ENCODE data around the gene CCBE1.
"Not testable (repeated sequence)": the region's sequence is repeated elsewhere in the genome, so short reads cannot be mapped to it uniquely, and the experiment has no call there.

Gene CCBE1

DNA sequence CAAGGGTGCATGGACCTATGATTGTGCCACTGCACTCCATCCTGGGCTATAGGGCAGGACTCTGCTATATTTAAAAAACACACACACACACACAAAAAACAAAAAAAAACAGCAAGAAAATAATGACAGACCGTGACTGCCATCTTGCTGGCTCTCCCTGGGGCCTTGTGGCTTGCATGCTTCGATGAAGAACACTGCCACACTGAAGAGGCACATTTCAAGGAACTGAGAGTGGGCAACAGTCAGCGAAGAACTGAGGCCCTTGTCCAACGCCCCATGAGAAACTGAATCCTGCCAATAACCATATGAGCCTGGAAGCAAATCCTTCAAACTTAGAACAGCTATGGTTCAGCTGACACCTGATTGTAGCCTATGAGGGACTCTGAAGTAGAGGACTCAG lies 158.1 kb downstream of the CCBE1 start:
- no peak for DNase-seq (ENCODE audit: low read depth)

DNA sequence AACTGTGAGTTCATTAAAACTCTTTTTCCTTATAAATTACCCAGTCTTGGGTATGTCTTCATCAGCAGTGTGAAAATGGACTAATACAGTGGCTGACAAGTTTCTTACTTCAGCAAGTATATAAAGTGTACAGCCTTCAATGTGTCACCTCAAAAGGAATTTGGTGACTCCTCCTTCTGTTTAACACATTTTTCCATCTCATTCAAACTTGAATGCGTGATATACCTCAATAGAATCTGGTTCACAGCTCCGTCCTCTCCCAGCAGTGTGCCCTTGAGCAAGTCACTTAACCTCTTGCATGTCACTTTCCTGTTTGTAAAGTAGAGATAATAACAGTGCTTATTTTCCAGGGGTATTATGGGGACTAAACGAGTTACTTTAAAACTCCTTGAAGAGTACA lies 159.6 kb downstream of the CCBE1 start:
- no peak for DNase-seq (ENCODE audit: low read depth)

DNA sequence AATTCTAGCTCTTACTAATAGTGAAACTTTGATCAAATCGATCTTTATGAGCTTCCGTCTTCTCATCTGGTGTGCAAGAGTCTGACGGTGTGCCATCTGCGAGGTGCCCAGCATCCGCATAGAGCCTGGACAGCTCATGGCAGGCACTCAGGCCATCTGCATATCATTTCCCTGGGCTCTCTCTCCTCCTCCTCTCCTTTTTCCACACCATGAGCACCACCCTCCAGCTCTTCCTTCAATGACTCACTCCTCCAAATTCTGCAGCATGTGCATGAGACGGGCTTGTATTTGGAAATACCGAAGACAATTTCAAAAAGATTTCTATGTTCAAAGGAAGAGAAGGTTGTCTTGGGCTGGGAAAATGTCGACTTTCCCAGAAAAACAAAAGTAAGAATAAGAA lies 161.1 kb downstream of the CCBE1 start:
- no peak for DNase-seq (ENCODE audit: low read depth)

DNA sequence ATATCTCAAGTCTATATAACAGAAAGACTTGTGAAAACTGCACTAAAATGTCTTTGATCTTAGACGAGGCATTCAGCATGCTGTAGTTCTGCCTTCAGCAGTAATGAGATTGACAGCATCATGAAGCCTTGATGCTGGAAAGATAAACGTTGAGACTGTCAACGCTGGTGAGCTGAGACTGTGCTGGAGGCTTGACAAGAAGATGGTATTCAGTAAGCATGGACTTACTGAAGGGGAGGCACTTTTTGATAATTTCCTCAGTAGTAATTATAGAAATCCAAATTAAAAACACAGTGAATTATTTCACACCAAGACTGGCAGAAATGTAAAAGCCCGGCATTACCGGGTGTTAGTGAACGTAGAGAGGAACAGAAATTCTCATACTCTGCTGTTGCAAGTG lies 162.2 kb downstream of the CCBE1 start:
- DNase-seq (ENCODE audit: low read depth) = no peak

DNA sequence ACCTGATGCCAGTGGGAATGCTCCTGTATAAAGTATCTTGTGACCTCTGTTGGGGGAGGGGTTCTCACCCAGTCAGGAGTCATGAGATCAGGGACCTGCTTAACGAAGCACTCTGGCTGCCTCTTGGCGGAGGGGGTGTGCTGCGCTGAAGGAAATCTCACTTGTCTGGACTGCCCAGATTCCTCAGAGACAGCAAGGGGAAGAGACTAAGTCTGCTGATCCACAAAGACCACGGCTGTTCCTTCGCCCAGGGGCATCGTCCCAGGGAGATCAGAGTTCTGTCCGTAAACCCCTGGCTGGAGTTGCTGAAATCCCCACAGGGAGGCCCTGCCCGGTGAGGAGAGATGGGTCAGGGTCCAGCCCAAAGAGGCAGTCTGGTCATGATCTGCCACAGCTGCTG lies 168.4 kb downstream of the CCBE1 start:
- no peak for DNase-seq (ENCODE audit: low read depth)

DNA sequence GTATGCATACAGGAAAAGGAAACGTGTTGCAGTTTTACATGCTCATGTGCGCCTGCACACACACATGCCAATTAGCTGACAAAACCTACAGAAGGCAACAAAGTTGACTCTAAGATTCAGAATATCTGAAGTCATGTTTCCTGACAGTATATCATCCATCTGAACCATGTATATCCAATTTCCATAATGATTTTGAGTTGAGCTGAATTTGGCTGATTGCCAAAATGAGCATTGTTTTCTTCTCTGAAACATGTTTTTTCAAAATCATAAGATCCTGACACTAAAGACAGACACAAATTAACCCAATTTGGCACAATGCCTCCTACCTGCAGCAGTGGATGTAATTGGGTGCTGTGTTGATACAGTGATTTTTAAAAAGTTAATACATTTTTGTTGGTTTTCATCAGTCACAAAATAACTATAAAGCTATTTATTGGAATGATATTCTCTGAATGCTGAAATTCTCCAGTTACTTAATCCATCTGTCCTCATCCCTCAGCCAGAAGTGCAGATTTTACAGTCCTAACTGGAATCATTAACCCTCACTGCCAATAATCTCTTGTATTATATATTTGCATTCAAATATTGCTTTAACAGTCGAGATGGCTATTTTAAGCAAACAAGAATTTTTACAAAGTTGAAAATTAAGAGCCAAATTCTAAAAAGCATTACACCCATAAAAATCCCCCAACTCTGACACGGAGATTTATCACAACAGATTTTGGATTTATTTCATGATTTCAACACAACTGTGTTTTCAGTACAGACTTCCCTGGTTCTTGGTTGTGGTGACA lies 176.5 kb downstream of the CCBE1 start:
- DNase-seq (ENCODE audit: low read depth) = no peak

DNA sequence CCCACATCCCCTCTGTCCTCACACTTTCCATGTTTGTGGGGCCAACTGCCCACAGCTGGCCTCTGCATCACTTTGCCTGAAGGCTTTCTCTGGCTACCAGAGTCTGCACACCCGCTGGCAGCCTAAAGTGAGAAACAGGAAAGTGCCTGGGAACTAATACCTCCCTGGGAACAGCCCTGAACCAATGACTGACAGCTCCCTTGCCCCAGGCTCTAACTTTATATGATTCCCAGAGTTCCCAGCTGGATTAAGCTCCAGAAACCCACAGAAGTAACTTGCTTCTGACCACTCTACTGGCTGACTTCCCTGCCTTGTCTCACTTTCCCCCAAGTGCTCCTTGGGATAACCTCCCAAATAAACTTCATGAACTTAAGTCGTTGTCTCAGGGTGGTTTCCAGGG lies 178.5 kb downstream of the CCBE1 start:
- no peak for DNase-seq (ENCODE audit: low read depth)

DNA sequence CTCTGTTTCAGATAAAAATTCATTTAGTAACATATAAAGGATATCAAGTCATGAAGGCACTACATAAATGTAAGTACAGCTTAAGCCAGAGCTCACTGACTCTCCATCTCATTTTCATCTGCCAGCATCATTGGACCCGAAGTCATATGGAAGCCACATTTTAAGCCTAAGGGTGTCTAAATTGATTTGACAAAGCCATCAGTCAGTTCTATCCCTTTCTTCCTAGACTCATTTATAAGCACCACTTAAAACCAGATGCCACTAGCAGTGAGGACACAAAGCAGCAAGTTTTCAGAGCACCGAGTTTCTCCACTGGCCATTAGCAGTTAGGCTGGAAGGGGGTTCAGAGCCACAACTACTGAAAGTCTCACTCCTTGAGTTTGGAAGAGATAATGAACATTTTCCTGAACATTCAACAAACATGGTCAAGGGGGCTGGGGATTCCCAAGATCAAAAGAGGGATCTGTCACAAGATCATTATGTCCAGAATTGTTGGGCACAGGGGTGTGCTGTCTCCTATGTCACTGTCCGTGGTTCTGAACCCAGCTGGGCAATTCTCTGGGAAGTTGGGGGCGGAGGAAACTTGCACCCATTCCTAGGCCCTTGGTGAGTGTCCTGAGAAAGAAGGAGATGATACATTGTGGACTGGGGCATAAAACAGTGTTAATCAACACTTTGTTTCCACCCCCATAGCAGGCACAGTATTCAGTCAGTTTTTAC lies 179.6 kb downstream of the CCBE1 start:
- DNase-seq (ENCODE audit: low read depth) = no peak

DNA sequence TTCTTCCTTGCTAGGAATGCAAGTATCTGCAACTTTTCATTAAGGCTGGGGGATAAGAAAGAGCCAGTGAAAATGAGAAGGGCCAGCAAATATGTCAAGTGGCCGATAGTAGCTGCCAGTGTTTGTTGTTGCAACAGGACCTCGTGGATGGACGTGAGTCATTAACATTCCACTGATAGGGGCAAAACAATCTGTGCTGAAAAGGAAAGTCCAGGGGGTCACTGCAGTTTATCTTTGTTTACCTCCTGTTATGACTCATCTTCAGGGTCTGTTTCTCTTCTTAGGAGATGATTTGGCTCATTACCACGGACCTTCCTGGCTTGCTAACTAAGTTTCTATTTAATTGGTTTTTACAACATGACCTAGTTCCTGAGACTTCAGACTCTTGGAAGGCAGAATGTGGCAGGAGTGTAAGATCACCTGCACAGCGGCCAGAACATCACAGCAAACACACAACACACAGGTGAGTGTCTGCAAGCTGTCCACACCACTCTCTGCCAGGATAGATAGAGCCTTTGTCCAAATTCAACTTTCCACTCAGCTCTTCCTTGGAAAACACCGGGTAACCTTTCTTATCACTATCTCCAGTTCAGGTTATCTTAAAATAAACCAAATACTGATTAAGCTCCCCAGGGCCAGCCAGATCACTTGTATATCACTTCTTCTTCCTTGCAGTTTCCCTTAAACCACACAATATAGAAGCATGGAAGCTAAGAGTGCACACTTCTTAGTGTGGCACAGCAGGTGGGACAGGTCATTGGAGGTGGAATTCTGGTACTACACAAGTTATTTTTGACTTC lies 180.7 kb downstream of the CCBE1 start:
- DNase-seq (ENCODE audit: low read depth) = no peak

DNA sequence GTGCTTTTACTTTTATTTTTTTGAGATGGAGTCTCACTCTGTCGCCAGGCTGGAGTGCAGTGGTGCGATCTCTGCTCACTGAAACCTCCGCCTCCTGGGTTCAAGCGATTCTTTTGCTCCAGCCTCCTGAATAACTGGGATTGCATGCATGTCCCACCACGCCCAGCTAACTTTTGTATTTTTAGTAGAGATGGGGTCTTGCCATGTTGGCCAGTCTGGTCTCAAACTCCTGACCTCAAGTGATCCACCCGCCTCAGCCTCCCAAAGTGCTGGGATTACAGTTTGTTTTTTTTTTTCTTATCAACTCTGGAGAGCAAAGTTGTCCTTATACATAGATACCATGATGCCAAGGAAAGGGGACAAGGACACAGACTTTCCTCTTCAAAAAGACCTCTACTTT lies 181.3 kb downstream of the CCBE1 start:
- not testable (repeated sequence) for DNase-seq (ENCODE audit: low read depth)

DNA sequence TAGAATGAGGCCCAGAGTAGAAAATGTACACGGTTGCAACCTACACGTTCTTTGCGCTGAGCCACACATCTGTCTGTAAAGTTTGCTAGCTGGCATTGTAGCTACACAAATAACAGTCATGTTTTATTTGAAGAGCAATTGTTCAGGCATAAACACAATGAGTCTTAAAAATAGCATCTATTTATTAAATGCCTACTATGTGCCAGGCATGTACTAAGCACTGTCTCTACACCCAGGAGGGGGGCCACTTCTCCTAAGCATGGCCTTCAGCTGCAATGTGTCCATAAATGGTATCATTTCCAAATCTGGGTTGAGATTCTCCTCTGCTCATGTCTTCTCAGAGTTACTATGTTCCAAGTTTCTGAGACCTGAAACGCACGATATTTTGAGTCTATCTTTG lies 182.1 kb downstream of the CCBE1 start:
- no peak for DNase-seq (ENCODE audit: low read depth)

DNA sequence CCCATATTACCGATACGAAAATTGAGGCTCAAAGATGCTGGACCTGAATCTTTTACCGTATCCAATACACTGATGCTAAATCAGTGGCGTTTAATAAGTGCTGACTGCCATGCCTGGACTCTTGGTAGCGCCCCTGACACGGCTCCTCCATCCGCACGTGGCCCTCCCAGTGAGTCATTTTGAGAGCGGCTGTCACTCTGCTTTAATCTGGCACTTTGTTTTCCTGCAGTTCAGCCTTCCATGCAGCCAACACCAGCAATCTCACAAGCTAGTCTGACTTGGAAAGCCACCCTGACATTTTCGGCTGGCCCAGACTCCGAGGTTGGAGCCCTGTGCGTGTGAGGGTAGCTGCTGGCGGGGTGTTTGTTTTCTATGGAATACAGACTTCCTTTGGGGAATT lies 183.0 kb downstream of the CCBE1 start:
- no peak for DNase-seq (ENCODE audit: low read depth)

DNA sequence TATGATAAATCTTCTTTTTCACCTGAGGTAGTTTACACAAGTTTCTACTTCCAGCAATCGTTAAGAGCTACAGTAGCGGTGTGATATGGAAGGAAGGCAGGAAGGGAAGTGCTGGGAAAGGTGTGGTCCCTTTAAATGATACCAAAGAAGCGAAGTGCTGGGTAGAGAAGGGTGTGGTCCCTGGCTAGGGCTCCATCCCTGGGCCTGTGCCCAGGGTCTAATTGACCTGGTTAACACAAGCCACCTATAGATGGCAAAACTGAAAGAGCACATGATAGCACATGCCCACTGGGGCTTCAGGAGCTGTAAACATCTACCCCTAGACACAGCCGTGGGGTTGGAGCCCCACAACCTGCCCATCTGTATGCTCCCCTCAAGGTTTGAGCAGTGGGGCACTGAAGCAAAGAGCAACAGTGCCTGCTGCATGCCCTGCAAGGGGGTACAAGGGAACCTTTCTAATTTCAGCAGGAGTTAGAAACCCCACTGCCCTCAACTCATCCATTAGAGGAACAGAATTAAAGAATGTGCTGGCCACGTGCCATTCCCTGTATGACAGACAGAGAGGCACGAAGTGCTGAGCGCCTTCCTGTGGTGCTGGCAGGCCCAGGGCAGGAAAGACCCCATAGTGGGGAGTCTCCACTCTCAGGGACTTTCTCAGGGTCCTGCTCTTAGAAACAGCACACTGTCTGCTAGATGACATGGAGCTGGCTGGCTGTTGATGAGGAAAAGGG lies 185.0 kb downstream of the CCBE1 start:
- DNase-seq (ENCODE audit: low read depth) = no peak

DNA sequence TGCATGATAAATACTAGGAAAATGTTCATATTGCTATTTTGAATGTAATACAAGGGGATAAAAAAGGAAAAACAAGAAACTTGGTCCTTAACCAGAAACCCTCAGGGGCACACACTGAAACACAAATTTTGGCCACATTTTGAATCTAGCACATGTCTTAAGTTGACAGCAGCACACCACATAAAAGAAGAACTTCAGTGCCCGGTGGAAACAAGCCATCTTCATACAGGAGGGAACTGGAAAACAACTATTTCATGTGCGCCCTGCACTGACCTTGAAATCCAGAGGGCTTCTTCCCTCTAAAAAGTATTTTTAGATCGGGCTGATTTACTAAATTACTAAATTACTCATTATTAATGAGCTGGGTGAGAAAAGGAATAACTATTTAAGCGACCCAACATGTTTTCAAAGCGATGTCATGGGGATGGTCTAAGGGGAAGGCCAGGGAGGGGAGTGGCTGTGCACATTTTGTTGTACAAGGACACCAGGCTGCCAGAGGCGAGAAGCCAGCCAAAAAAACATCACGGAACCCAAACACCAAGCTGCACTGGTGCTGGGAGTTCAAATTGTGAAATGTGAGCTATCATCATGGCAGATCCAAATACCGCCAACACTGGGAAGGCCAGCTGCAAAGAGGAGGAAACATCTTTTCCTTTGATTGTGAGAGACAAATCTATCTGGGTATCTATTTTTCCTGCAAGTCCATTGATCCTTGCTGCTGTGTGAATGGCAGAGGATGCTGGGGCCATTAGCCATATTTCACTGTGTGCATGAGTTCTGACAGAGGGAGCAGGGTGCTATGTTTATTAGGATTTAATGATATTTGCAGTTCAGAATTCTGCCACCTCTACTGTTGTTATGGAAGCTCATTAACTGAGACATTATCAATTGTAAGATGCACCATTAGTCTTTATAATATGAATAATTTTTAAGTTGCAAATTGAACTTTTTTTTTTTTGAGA lies 187.5 kb downstream of the CCBE1 start:
- no peak for DNase-seq (ENCODE audit: low read depth)

DNA sequence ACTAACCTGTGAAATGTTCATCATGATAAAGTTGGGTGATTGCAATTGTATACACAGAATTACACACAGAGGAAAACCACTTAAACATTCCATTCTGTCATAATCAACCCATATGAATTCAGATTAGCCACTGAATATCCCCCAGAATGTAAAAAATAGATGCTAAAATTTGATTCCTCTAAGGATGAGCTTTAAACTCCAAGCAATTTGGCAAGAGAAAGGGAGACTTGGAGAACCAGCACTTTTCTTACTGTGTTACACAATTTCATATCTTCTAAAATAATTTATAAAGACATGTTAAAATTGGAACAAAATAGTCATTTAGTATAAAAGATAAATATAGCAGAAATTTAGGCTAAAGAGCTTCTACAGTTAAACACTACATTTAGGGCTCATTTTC lies 191.9 kb downstream of the CCBE1 start:
- no peak for DNase-seq (ENCODE audit: low read depth)

DNA sequence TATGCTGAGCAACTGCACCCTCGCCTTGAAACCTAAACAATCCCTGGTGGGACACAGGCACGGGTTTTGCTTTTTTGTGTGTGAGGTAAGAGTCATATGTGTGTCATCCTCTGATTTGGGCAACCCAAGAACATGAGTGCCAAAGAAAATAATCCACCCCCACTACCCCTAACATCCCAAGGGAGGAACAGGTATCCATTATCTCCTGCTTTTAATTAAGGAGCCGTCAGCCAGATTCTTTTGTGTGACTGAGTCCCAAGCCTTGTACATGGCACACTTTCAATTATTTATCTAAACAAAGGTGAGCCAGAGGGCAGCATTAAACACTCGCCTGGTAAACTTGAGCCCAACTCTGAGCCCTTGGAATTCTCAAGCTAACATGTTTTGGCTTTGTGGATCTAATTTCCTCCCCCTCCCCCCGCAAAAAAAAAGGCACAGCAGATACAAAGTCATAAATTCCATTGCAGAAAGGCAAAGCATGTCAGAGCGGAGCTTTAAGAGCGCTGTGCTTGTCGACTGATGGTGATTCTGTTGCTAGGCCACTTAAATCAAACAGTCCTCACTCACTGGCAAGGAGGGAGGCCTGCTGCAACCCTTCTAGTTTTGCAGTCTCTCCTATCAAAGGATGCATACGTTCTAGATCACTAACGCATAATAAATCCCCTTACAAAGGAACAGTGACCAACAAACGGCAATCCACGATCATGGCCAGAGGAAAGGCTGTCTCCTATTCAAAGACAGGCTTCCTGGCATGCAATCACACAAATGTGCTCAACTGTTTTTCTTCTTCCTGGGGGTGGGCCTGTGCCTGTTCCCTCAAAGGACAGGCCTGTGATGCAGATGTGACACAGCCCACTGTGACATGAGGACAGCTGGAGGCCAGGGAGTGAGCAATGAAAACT lies 194.7 kb downstream of the CCBE1 start:
- DNase-seq (ENCODE audit: low read depth) = no peak

DNA sequence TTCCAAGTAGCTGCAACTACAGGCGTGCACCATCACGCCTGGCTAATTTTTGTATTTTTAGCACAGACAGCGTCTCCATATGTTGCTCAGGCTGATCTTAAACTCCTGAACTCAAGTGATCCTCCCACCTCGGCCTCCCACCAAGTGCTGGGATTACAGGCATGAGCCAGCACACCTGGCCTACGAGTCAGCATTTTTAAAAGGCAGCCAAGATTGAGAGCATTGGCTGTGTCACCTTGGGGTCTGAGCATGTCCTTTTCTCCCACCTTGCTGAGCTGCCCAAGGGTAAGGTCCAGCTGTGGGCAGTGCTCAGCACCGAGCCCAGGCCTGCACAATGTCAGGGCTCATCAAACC lies 195.3 kb downstream of the CCBE1 start:
- no peak for DNase-seq (ENCODE audit: low read depth)

DNA sequence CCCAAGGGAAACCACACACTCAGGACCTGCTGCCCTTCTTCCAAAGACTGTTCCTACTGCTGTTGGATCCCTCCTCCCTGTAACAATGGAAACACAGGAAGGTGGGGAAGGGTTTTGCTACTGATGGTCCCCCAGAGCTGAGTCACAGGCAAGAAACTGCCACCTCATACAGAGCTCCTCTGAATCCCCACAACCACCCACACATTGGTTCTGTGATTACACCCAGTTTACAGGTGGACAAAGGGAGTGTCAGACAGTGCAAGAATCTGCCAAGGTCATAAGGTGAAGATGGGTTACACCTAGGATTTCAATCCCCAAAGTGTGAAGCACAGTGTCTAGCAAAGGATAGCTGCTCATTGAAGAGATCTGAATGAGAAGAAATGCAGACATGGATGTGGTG lies 196.5 kb downstream of the CCBE1 start:
- no peak for DNase-seq (ENCODE audit: low read depth)

DNA sequence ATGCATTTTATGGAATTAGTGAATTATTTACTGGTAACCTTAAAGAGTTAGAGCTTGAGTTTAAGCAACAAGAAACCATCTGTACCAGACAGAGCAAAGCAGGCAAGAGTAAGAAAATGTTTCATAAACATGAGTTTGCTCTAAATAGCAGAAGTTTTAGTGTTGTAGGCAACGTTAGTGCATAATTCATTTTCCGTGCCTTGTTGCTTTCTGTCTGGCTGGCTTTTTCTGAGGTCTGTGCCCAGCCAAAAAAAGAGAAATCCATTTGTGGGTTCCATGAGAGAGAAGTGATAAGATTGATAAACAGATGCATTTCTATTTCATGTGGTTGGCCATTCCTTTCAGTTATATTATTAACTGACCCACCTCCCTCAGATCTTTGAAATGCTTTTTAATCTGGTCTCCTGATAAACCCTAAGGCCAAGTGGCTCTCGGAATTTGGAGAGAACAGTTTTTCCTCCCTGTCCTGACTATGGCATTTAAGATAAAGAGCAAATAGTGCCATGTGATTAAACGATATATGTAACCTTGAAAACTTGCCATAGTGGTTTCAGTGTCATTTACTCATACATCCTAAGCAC lies 198.6 kb downstream of the CCBE1 start:
- DNase-seq (ENCODE audit: low read depth) = no peak

Data from activated gamma-delta T cell treated with anti-CD3 and anti-CD28 coated beads, Interleukin-2, amount 50 U/mL, for 16 hours (primary cell).